GM18951 (cell line): ENCODE measurements around the gene MAP2K2.
"Not testable (repeated sequence)": the region's sequence is repeated elsewhere in the genome, so short reads cannot be mapped to it uniquely, and the experiment has no call there.

Source experiments
- POLR2A ChIP-seq: IDR thresholded peaks from 4 replicates; pipeline ENCODE4 v1.6.1; 2011; ENCODE audit warnings: mild to moderate bottlenecking; ENCODE audit not compliant: insufficient read length, insufficient read depth; ENCODE audit errors: extremely low read depth
- in situ Hi-C: fragments of 300-500 bp; cut with MboI; formaldehyde crosslinking; loops from one replicate; pipeline ENCODE4 v1.12.0; 2022; ENCODE audit warnings: low sequenced_read_pairs, mixed read lengths, inconsistent platforms; ENCODE audit not compliant: unreplicated experiment

The MAP2K2 gene

DNA sequence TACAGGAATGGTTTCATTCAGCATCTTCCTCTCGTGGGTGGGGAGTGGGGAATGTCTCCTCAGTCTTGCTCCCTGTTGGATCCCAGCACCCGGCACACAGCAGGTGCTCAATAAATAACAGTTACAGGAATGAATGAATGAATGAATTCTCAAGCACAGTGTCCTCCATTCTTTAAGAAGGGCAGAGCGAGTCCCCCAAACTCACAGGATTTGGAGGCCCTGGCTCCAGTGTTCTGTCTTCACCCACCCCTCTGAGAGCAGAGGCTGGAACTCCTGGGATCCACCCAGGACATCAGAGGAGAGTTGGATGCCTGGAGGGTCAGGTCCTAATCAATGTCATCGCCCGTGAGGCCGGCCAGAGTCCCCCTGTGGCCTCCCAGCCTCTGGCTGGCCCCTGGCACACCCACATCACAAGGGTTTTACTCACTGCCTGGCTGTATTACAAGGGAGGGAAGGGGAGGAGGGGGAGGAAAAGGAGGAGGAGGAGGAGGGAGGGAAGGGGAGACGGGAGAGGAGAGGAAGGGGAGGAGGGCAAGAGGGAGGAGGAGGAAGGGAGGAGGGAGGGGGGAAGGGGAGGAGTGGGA lies 20.8 kb upstream of the MAP2K2 start:
- in situ Hi-C loops: no loop called here
- no peak for TF ChIP-seq POLR2A

- in situ Hi-C loops: not testable (repeated sequence)
Measured at GRCh38 chr19:4142916-4143315, 19.0 kb upstream of the MAP2K2 start.

DNA sequence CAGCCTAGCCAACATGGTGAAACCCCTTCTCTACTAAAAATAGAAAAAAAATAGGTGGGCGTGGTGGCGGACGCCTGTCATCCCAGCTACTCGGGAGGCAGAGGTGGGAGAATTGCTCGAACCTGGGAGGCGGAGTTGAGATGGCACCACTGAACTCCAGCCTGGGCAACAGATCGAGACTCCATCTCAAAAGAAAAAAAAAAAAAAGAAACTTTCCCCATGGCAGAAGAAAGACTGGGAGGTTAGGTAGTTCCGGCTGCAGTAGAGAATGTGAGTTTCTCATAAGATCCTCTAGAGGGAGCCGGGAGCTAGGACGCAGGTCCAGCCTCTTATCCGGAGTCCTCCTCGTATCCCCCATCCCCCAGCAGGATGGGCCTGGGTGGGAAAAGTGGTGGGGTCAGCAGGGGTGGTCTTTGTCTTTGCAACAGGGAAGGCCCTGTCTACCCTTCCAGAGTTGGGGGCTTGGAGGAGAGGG lies 16.4 kb upstream of the MAP2K2 start:
- no peak for TF ChIP-seq POLR2A
- in situ Hi-C loops: no loop called here

GRCh38 chr19:4139614-4140236 lies 15.8 kb upstream of the MAP2K2 start:
- in situ Hi-C loops: no loop called here
- no peak for TF ChIP-seq POLR2A

DNA sequence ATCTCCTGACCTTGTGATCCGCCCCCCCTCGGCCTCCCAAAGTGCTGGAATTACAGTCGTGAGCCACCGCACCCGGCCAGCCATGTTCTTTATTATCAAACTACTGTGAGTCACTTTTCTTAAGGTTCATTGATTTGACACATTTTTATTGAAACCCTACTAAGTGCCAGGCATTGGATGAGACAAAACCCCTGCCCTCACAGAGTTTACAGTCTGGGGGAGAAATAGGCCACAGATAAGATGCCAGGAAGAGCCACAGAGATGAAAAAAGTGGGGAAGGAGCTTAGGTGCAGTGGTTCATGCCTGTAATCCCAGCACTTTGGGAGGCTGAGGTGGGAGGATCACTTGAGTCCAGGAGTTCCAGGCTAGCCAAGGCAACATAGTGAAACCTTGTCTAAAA lies 14.5 kb upstream of the MAP2K2 start:
- no peak for TF ChIP-seq POLR2A
- in situ Hi-C loops: no loop called here

- in situ Hi-C loops: no loop called here
- no peak for TF ChIP-seq POLR2A
Measured at GRCh38 chr19:4136680-4137088, 12.8 kb upstream of the MAP2K2 start.

DNA sequence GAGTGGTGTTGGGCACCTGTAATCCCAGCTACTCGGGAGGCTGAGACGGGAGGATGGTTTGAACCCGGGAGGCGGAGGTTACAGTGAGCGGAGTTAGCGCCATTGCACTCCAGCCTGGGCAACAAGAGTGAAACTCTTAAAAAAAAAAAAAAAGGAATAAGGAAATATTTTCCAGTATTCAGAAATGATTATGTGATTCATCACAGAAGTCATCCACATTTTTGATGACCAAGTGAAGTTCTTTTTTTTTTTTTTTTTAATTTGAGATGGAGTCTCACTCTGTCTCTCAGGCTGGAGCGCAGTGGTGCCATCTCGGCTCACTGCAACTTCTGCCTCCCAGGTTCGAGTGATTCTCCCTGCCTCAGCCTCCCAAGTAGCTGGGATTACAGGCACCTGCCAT lies 11.5 kb upstream of the MAP2K2 start:
- in situ Hi-C loops: not testable (repeated sequence)

DNA sequence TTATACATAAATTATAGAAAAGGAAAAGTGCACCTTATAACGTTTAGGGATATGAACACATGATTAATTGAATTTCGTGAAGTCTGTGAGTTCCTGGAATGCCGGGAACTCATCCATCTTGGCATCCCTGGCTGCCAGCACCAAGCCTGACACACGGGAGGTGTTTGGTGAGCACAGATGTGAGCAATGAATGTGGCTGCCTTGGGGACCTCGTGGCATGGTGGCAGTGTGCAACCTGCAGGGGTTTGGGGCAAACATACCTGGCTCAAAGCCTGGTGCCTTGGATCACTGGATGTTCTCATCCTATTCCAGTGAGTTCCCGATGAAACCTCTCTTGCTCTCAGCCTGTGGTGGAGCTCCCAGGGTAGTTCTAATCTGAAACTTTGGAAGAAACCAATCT lies 10.4 kb upstream of the MAP2K2 start:
- no peak for TF ChIP-seq POLR2A
- in situ Hi-C loops: no loop called here

DNA sequence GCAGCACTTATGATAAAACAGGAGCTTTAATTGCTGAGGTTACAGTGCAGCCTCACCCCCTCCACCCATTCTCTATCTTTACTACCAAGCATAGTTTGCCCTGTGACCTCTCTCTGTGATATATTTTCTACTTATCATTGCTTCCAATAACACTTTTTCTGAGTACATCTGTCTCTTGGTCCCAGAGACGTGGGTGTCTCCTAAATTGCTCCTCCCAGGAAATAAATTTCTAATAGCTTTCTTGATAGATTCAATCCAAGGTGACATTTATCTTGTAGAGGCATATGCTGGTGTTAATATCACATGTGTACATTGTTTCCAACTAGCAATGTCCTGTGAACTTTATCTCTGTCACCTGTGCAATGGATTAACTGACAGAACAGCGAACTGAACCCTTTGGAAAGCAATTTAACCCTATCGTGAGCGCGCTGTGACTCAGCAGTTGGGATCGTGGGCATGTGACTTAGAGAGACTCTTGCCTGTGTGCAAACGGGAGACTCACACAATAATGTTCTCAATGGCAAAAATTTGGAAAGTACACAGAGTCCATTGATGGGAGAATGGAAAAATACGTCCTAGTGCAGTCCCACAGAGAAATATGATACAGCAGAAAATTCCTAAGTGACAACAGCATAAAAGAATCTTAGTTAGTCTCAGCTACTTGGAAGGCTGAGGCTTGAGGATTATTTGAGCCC lies 7.0 kb upstream of the MAP2K2 start:
- in situ Hi-C loops: no loop called here
- TF ChIP-seq POLR2A: no peak

- in situ Hi-C loops: not testable (repeated sequence)
Measured at GRCh38 chr19:4129050-4129449, 5.1 kb upstream of the MAP2K2 start.

GRCh38 chr19:4127322-4127721 lies 3.4 kb upstream of the MAP2K2 start:
- in situ Hi-C loops: not testable (repeated sequence)

DNA sequence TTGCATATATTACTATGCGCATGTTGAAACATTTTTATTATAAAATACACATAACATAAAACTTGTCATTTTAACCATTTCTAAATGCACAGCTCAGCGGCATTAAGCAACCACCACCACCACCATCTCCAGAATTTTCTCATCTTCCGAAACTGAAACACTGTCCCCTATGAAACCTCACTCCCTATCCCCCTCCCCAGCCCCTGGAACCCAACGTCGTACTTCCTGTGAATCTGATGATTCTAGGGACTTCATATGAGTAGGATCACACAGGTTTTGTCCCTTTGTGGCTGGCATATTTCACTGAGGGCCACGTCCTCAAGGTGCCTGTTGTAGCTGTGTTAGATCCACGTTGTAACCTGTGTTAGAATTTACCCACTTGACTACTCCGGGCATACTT lies 716 bp upstream of the MAP2K2 start:
- no peak for TF ChIP-seq POLR2A
- in situ Hi-C loops: no loop called here

- in situ Hi-C loops: no loop called here
- no peak for TF ChIP-seq POLR2A
Measured at GRCh38 chr19:4122480-4122879, 1.4 kb downstream of the MAP2K2 start.

DNA sequence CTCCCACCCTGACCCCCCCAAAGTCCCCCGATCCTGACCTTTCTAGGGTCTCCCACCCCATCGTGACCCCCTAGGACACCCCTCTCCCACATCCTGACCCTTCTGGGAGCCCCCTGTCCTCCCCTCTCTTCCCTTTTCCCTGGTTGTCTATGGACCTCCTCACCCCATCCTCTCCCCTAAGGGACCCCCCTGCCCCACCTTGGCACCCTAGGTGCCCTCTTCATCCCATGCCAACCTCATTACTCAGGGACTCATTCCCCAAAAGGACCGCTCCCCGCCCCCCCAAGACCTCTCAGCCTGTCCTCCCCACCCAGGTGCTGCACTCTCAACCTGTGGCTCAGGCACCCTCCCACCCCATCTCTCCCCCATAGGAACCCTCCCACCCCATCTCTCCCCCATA lies 2.1 kb downstream of the MAP2K2 start:
- TF ChIP-seq POLR2A: no peak
- in situ Hi-C loops: no loop called here

- in situ Hi-C loops: no loop called here
- no peak for TF ChIP-seq POLR2A
Measured at GRCh38 chr19:4121273-4121612, 2.7 kb downstream of the MAP2K2 start.
